T1000 (cell line): ENCODE data around the gene HSD11B1.

ENCODE experiments used
- DNase-seq: peaks from one replicate; lab custom pipeline; 2025; ENCODE audit warnings: mixed read lengths; lab: John Stamatoyannopoulos, UW

Gene HSD11B1

GRCh38 chr1:209727286-209727685 is 22.6 kb downstream of the HSD11B1 start:
- no peak for DNase-seq

DNA sequence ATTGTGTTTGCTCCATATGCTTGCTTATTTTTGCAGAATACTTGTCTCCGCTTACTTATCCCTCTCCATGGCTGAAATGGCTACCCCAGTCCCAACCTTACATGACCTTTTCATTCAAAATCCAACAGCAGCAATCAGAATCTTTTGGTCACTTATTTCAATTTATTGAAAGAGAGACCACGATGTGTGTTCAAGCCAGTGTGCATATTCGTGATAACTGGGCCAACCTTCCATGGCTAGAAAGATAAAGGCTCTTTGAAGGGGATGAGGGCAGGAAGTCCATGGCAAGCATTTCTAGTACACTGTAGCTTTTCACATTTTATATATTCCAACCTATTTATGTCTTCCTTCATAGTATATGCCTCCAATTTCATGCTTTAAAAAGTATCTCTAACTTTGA is 23.1 kb downstream of the HSD11B1 start:
- no peak for DNase-seq

- DNase-seq: no peak
Measured at GRCh38 chr1:209728466-209728865, 23.8 kb downstream of the HSD11B1 start.

DNA sequence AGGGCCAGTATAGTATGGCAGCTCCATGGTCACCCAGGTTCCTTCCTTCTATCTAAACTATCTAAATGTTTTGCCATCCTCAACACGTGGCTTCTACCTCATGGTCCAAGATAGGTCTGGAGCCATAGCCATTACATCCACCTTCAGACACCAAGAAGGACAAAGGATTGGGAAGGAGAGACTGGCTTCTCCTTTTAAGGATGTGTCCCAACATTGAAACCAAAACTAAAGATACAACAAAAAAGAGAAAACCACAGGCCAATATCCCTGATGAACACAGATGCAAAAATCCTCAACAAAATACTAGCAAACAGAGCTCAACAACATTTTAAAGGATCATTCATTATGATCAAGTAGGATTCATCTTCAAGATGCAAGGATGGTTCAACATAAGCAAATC is 24.8 kb downstream of the HSD11B1 start:
- DNase-seq: no peak

- DNase-seq: no peak
Measured at GRCh38 chr1:209732725-209733124, 28.1 kb downstream of the HSD11B1 start.

DNA sequence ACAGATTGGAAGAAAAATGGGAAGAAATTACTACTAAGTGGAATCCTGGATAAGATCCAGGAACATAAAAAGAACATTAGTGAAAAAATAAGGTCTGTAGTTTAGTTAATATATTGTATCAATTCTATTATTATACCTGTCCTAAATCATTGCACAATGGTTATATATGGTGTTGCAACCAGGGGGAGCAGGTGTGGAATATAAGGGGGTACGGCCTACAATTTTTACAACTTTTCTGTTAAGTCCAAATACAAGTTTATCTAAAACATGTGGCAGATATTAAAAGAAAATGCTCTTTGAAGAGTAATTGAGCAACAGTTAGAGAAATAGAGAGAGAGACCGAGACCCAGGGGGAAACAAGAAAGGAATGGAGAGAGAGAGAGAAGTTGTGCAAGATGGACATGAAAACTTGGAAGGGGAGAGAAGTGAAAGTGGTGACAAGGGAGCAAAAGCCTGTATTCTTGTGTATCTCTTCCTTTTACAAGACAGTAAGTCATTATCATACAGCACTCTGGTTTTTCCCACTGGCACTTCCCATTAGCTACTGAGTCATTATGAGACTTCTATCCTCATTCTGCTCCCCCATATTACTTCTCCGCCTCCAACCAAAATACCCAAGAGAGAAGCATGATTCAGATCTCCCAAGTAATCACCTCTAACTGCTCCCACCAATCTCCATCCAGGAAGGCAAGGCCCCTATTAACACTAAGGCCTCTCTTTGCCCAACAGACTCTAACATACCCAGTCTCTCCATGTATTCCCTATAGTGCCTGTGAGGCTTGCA is 29.0 kb downstream of the HSD11B1 start:
- no peak for DNase-seq

DNA sequence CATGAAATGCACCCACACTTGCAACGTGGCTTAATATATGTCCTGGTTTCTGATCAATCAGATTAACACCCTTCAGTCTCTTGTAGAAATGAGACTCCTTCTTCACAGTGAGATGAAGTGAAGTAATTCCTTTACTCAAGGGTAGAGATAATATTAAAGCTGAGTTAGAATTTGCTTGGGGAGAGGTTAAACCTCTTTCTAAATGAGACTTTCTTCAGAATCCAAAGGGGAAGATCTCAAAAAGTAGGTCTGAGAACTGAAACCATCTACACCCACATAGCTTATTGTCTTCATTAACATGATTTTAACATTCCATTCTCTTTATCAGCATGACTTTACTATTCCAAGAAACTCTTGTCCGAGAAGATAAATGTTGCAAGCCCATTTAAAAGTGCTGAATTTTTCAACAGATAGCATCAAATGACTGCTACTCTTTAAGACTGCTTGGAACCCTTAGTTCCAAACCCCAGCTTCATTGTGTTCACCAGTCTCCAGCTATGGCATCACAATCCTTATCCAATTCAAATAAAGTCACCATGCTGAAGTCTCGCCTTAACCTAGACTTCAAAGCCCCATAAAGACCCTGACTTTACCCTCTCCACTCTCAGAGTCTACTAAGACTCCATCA is 32.0 kb downstream of the HSD11B1 start:
- DNase-seq: no peak

DNA sequence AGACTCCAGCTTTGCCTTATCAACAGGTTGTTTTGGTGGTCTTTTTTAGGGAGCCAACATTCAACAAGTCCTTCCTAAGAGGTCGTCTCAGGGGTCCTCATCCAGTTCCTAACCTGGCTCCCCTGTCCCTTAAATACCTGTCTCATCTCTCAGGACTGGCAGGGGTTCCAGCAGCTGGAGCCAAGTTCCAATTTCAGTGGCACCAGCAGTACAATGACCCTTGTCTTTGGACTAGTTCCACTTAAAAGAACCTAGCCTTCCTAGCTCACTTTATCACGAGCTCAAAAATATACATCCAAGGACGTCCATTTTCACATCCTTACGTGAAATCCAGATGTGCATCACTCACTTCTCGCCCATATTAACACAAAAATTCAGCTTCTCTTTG is 32.5 kb downstream of the HSD11B1 start:
- no peak for DNase-seq

DNA sequence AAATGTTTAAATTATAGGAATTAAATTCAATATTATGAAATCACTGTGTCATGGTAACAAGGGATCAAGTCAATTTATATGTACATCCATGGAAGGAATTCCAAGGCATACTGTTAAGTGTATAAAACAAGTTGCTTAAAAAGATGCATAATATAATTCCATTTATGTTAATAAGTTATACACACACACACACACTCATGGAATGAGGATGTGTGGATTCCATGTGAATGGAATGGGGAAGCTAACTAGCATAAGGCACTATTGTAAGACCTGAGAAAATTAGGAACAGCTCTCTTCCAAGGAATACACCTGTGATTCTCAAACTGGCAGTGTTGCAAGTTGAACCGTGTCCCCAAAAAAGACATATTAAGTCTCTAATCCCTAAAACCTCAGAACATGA is 33.6 kb downstream of the HSD11B1 start:
- DNase-seq: no peak

DNA sequence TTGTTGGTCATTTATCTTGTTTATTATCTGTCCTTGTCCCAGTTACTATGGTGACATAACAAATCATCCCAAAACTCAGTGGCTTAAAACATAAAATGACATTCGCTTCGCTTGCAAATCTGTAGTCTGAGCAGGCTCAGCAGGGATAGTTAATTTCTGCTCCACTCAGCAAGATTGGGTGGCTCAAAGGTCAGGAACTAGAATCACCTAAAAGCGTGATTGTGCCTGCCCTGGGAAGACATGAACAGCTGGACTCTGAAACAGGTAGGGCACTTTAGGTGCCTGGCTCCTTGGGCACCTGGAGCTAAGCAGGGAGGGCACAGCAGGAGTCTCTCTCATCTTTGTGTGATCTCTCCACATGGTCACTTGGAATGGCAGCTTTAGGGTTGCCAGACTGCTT is 36.5 kb downstream of the HSD11B1 start:
- DNase-seq: no peak

- DNase-seq: no peak
Measured at GRCh38 chr1:209741889-209742288, 37.2 kb downstream of the HSD11B1 start.

DNA sequence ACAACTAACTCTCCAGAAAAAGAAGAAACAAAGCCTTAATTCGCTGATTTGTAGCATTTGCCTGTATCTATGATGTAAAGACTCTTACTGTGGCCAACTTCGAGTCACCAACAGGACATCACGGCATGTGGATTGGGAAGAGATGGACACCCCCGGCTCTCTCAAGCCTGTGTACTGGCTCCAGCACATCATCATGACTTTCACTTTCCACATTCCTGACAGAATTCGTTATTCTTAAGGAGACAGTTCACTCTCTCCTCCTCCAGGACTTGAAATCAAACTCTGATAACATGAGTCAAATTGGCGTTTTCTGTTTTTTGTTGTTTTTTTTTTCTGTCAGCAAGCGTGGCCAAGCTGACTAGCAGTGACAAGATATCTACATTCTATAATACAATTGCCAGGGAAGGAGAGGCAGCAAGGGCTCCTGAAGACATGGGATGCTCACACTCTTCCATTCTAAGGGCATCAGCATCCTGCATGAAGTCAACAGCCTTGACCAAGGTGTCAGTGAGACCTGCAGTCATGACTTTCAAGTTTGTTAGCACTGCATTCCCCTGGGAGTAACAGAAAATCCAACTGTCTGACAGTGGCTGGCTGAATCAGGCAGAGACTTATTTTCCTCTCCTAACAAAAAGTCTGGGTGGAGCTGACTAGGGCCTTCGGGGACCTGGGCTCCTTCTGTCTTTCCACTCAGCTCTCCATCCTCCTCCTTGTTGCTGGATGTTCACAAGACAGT is 37.9 kb downstream of the HSD11B1 start:
- peak; percentile 36 for DNase-seq

DNA sequence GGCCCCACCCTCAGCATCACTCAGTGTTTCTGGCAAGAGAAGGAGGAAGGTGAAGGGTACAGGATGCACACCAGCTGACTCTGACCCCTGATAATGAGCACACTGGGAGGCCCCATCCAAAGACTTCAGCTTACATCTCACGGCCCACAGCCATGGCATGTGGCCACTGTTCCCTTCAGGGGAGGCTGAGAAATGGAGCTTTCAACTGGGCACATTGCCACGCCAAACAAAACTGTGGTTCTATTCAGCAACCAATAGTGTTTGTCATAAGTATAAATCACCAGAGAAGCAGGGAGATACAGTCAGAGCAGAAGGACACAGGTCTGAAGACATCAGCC is 38.5 kb downstream of the HSD11B1 start:
- DNase-seq: peak; percentile 36

GRCh38 chr1:209746451-209747165 is 42.0 kb downstream of the HSD11B1 start:
- no peak for DNase-seq

GRCh38 chr1:209747580-209748262 is 43.1 kb downstream of the HSD11B1 start:
- peak; percentile 80 for DNase-seq

- DNase-seq: no peak
Measured at GRCh38 chr1:209748620-209749019, 44.0 kb downstream of the HSD11B1 start.

- DNase-seq: no peak
Measured at GRCh38 chr1:209749205-209749604, 44.6 kb downstream of the HSD11B1 start.

DNA sequence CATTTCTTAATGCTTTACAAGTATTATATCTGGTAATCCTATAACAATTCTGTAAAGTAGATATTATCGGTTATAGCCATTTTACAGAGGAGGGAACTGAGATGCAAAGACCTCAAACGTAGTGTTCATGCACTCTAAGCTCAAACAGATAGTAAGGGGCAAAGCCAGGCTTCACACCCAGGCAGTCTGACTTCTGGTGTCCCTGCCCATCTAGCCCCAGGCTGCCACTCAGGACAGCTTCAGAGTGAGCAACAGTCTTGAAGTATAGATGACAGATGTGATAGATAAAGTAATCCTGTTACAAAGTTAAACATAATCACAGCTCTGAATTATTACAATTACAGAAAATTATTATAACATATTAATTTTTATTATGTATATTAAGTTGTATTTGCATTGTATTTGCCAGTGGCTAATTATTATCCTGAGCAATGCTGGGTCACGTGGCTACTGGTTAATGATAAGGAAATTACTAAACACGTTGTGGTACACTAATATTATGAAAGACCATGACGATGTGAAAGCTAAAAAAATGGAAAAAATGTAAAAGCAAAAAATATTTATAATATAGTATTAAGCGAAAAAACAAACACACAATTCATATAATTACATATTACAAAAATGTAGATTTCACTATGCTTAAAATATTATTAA is 45.2 kb downstream of the HSD11B1 start:
- no peak for DNase-seq

GRCh38 chr1:209751627-209752231 is 47.1 kb downstream of the HSD11B1 start:
- DNase-seq: no peak

- no peak for DNase-seq
Measured at GRCh38 chr1:209752890-209753289, 48.2 kb downstream of the HSD11B1 start.

GRCh38 chr1:209755256-209755655 is 50.6 kb downstream of the HSD11B1 start:
- DNase-seq: no peak
